ENCODE data around the gene ARHGAP5.
A peak's percentile ranks its signal among the peaks of the same experiment; 100 is the strongest.

Gene ARHGAP5, protein sequence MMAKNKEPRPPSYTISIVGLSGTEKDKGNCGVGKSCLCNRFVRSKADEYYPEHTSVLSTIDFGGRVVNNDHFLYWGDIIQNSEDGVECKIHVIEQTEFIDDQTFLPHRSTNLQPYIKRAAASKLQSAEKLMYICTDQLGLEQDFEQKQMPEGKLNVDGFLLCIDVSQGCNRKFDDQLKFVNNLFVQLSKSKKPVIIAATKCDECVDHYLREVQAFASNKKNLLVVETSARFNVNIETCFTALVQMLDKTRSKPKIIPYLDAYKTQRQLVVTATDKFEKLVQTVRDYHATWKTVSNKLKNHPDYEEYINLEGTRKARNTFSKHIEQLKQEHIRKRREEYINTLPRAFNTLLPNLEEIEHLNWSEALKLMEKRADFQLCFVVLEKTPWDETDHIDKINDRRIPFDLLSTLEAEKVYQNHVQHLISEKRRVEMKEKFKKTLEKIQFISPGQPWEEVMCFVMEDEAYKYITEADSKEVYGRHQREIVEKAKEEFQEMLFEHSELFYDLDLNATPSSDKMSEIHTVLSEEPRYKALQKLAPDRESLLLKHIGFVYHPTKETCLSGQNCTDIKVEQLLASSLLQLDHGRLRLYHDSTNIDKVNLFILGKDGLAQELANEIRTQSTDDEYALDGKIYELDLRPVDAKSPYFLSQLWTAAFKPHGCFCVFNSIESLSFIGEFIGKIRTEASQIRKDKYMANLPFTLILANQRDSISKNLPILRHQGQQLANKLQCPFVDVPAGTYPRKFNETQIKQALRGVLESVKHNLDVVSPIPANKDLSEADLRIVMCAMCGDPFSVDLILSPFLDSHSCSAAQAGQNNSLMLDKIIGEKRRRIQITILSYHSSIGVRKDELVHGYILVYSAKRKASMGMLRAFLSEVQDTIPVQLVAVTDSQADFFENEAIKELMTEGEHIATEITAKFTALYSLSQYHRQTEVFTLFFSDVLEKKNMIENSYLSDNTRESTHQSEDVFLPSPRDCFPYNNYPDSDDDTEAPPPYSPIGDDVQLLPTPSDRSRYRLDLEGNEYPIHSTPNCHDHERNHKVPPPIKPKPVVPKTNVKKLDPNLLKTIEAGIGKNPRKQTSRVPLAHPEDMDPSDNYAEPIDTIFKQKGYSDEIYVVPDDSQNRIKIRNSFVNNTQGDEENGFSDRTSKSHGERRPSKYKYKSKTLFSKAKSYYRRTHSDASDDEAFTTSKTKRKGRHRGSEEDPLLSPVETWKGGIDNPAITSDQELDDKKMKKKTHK (N-terminal part only)

DNA sequence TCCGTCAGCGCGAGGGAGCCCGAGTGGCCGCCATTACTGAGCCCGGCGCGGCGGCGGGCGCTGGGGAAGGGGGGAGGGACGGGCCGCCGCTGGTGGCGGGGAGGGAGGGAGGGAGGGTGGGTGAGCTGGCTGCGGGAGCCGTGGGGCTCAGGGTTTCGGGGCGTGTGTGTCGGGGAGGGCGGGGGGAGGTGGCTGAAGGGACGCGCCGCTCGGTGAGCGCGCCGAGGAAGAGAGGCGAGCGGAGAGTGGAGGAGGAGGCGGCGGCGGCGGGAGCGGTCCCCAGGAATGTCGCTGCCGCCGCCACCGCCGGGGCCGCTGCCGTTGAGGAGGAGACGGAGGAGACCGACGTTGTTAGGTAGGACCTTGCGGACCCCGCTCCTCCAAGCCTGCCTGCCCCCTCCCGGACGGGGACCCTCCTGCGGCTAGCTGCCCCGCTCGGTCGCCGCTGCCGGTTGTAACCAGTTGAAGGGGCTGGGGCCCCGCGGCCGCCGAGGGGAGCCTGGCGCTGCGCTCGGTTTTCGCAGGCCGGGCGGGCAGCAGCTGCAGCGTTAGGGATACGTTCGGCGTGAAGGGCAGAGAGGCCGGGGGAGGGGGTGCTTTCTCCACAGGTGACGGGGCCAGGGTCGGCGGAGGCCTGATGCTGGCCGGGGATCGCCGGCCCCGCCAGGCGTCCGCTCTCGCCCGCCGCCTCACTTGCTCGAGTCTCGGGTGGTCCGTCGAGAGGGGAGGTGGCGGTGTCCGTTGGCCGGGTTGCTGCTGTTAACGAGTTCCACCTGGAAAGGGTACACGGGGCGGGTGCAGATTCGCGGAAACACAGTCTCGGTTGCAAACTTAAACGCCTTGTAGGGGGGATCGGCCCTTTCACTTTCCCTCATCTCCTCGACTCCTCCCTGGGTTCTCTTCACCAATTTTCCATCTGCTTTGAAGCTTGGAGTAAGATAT lies at the start of gene ARHGAP5:
Gene ARHGAP5, plus strand, starts transcription at position 224 of the 942 bp plus-strand sequence. CDS start 13,366 bp downstream, outside the sequence.
- DNase-seq, result peak; percentile 71

DNA sequence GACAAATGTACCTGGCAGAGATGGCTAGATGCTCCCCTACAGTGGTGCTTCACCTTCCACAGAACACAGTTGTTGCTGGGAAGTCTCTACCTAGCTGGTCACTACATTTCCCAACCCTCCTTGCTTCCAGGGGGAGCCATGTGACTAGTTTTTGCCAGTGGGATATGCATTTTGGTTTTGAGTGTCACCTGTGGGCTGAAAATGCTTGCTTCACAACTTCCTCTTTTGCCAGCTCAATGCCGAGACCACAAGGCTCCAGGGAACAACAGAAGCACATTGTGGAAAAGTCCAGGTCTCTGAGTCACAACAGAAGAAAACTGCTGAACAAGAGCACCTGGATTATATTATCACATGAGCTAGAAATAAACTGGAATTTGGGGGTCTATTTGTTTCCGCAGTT lies 48.5 kb upstream of the ARHGAP5 start:
- no peak for DNase-seq

DNA sequence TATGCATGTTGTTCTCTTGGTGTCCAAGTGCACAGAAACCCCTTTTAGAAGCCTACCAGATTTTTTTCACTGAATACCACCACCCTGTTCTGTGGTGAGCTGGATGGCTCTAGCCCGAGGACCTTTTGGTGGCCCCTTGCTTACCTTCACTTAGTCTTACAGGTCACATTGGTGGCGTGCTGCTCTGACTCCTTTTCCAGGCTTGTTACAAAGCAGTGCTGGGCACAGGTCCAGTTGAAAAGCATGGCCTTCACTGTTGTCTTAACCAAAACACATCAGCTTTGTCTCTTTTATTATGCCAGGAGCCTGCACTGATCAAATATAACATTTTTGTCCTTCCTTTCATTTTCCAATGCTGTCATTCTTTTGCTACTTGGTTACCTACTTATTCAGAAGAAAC lies 43.6 kb upstream of the ARHGAP5 start:
- no peak for DNase-seq

DNA sequence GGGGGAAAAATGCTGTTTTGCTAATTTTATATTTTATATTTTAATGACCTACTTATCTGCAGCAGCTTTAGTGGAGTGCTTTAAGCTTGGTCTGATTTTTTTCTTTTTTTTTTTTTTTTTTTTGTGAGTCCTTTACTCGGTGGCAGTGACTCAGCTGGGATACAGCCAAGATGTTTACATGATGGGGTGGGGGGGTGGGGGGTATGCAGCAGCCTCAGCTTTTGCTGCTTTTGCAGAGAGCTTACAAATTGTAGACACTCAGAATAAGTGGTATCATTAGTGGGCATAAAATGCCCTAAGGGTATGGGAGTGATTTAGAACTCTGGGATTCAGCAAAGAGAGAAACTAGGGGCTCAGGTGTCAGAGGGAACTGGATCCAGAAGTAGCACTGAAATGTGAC lies 38.2 kb upstream of the ARHGAP5 start:
- peak; percentile 32 for DNase-seq

DNA sequence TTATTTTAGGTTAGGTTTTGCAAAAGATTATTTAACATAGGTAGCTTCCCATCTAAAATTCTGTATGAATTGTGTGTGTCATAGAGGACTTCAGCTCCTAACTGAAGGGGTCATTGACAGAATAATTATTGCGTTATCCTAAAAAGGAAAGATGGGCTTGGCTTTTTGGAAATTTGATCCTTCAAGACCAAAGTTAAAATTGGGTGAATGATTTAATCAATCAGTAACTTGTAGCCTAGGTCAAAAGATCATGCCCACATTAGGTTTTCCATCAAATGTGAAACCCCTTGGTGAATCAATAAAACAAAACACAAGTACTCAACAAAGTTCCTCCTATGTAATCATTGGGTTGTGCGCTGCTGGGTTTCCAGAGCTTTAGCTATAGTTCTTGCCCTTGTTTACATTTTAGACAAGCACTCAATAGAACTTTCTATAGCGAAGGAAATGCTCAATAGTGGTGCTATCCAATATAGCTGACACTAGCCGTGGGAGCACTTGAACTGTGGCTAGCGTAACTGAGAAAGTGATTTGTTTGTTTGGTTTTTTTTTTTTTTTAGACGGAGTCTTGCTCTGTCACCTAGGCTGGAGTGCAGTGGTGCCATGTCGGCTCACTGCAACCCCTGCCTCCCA lies 37.6 kb upstream of the ARHGAP5 start:
- no peak for DNase-seq

DNA sequence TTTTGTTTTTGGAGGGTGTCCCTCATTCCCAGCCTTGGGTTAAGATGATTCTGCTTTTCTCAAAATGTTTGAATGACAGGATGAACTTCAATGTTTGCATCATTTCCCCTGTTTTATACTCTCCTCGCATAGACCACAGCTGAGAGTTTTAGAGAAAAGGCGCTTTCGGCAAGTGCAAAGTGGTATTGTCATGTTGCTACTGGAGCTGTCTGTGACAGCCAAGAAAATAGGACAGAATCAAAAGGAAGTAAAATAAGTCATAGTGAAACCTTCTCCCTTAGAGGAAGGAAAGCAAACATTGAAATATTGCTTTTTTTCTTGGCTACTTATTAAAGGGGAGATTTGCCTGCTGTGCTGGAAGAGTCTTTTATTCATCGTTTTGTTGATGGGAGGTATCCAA lies 33.5 kb upstream of the ARHGAP5 start:
- DNase-seq, result no peak

DNA sequence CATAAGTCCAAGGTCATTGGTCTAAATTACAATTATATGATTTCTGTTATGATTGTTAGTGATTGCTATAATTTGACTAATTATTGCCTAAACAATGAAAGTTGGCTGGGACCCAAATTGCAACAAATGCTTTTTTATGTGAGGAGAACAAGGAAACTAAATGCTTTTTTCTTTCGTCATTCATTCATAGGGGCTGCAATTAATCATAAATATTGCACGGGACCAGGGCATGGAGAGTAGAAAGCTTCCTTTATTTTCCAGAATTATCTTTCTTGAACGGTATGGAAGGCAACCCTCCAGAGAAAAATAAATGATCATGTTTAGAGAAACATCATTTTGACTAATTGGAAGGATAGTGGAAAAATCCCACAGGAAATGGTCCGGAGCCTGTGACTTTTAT lies 32.6 kb upstream of the ARHGAP5 start:
- DNase-seq, result peak; percentile 68

DNA sequence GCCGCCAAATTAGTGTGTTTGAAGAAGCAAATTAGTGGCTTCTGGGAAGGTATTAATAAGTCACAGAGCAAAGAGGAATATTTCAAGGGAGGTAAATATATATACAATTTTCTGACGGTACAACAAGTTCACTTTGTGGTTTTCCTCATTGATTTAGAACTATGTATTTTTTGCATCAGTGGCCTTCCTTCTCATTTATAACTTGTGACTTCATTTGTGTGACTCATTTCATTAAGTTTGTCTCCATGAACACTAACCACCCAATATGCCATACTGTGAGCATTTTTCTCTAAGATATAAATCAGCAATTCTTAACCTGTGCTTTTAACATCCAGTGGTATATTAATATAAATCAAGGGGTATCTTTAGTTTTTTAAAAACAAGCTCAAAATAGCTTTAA lies 29.3 kb upstream of the ARHGAP5 start:
- DNase-seq, result no peak

DNA sequence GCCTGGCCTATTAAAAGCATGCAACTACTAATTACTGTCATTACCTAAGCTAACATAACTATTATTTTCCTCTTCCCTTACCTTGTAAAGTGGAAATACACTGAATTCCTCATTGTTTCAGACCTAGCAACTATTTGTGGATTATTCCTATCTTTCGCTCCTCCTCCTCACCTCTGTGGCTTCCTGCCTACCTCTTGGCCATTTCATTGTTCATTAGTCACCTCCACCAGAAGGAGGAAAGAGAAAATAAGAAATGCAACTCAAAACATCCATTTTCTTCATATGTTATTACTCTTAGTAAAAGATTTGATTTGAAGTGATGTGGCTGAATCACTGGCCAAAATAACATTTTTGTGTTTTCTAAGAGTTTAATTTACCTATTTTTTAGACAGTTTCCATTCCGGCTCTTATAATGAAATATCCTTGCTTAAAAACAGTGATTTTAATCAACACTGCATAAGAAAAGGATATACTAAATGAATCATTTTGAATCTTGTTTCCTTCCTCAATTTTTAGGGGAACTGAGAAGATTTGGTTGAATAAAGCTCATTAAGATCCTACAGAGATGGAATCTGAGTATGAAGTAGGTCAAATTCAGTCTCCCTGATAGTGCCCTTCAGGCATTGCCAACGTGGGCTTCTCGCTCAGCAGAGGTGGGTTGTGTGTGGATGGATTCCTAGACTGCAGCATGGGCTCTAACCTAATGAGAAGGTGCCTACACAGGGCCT lies 27.6 kb upstream of the ARHGAP5 start:
- peak; percentile 7 for DNase-seq

DNA sequence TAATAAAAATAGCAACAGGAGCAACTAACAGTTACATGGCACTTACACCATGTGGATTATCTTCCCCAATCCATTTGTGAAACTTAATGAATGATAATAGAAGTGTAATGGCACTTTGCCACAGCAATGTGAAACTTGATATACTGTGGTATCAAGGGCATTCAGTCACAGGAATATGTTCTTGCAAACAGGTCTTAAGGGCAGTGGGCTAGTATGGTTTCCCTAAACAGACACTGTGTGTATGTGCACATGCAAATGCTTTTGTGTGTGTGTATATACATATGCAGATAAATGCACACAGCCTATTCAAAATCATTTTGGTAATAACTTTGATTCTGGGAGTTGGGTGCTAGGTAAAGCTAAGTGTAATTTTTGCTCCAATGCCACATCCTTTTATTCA lies 26.2 kb upstream of the ARHGAP5 start:
- DNase-seq, result no peak

DNA sequence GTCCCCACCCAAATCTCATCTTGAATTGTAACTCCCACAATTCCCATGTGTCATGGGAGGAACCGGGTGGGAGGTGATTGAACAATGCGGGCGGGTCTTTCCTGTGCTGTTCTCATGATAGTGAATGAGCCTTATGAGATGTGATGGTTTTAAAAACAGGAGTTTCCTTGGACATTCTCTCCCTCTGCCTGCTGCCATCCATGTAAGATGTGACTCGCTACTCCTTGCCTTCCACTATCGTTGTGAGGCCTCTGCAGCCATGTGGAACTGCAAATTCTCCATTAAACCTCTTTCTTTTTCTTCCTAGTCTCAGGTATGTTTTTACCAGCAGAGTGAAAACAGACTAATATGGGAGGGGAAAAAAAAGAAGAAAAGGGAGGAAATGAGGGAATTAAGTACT lies 22.6 kb upstream of the ARHGAP5 start:
- no peak for DNase-seq

DNA sequence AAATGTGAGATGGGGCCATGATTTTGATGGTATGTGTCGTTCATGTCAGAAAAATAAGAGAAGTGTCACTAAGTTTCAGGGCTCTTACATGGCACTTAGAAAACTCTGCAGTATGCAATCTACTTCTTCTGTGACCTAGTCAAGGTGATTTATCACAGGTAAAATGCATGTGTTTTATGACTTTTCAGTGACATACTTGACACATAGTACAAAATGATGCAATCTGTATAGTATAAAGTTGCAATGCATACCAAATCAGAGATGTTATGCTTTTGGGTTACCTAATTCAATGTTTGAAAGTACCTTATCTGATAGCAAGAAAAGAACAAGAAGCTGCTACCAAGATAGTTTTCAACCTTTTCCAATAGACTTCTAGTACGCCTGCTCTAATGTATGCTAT lies 21.9 kb upstream of the ARHGAP5 start:
- no peak for DNase-seq

DNA sequence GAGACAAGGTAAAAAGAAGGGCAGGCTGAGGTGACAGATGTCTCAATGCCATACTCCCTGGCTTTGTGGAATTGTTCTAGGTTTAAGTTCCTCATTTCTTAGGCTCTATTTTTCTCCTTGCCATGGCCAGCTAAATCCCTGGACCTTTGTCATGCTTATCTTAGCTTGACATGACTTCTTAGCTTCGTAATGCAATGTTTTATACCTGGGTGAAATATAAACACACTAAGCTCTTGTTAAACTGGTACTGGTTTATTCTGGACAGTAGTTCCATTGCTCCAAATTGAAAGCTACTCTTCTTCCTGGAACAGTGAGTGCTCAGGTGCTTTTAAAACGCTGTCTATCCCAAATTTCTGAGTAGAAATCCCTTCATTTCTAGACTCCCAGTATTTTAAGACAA lies 17.4 kb upstream of the ARHGAP5 start:
- DNase-seq, result no peak

DNA sequence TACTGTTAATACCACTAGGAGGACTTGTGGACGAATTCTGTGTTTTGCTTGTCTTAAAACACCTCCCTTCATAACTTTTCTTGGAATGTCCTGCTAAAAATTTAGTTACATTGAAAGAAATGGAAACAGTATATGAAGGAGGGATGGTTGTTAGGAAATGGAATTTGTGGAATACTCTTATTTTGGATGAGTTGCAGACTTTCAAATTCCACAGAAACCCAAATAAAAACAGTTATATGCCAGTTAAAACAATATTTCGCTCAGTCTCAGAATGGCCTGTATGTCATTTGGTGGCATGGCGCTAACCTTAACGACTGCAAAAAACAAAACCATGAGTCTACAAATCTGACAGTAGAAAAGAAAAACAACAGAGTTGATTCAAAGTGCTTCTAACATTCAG lies 12.2 kb upstream of the ARHGAP5 start:
- no peak for DNase-seq

DNA sequence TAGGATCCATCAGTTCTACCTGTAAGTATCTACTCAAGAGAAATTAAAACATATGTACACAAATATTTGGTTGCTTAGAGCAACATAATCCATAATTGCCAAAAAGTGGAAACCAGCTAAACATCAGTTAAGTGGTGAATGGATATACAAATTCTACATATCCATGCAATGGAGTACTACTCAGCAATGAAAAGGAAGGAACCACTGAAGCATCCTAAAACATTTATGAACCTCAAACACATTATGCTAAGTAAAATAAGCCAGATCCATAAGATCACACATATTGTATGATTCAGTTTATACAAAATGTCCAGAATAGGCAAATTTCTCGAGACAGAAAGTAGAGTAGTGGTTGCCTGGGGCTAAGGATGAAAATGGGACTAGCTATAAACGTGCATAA lies 8.4 kb upstream of the ARHGAP5 start:
- no peak for DNase-seq

DNA sequence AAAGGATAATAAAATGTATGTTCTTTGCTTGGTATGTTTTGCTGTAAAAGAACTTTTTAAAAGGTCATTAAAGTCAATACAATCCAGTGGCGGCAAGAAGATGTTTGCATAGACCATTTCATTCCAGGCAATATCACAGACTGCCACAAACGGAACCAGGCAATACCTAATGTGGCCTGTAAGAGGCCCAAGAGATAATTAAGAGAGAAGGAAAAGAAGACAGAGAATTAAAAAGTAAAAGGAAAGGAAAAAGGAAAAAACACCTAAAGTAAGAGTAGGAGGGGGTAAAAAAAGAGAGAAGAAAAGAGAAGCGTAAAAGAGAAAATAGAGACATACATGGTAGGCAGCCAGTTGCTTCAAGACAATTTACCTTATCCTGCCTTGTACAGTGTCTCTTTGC lies 6.8 kb upstream of the ARHGAP5 start:
- DNase-seq, result no peak

DNA sequence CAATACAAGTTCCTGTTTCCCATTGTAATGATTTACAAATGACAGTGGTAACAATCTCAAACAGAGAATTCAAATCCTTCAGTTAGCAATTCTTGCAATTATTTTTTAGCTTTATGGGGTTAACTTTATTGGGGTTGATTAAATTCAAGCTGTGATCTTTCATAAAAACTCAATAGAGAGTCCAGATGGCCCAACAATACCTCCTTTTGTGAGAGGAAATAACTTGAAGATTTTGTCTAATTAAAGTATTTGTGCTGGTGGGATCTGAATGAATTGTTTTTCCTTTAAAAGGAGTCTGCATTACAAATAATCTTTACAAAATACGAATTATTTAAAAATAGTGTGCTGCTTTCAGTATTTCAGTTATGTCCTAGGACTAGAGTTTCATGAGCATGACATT lies 4.4 kb upstream of the ARHGAP5 start:
- DNase-seq, result no peak

DNA sequence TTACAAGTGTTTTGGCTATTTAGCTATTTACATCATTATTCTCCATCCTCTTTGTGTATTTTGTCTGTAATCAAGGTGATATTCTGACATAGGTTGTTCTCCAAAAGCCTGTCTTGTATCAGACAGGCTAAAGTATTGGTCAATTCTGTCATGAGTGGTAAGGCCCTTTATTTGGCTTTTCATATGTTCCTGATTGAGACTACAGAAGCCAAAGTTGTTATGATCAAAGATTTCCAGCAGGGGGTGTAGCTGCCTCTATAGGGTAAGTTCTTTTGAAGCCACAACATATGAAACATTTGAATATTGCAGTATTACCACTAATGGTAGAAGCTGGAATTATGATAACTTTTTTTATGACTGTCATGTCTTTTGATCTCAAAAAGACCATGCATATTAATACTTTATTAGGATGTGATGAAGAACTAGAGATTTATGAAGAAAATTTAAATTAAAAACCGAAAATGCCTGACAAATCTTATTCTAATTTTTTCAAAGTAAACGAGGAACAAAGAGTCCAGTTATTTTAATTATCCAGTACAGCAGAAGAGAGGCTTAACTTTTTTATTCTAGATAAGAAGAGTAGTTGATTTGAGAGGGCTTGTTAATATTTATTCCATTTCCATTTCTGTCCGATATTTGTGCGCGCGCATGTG lies 3.4 kb upstream of the ARHGAP5 start:
- peak; percentile 62 for DNase-seq

DNA sequence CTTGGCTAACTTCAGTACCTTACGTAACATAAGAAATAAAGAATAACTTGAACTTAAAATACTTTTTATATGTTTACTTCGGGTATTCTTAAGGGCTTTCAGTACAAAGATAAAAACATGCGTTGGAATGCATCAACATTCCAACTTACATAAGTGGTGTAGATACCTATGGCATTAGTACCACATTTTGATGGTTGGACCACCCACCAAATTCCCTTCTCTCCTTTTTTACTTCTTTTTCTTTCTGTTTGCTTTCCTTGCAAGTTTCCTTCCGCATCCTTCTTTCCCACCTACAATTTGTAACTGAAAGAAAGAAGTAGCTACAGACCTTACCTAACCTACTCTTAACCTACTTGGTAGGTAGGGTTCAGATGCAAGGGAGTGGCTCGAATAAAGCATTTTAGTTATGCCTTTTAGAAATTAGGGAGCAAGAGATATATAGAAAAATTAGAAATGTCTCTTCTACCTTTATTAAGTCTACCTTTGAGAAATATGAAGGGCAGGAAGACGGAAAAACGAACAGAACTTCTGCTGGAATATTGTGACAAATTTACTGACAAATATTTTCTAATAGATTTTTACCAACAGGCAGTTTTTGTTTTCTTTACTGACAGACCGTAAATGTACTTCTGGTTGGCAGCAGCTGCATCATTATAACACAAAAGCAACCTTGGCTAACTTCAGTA lies 2.1 kb upstream of the ARHGAP5 start:
- no peak for DNase-seq
